ENCODE results near the gene ZNF606. TPM values are rescaled to one million over a fixed set of nuclear protein-coding genes. Genes with fewer than 3 reads are reported as not detected.

The ZNF606 gene
- total and polyA plus RNA-seq, 8 donors, result 1.2 to 35.2 (median 6.6) TPM

DNA sequence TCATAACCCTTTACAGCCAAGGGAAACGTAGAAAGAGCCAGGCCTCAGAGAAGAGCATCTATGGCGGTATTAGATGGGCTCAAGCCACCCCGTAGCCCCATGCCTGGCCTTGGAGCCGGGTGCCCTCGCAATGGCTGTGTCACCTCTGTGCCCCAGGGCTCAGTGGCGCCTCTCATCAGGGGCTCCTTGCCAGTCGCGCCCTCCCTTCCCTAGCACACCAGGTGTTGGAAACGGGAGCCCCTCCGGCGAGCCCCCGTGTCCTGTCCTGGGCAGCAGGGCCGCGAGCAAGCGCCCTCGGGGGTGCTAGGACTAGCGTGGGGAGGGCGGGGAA, 55.6 kb downstream of the ZNF606 start:
- intact Hi-C loops (cut with DNase I; ENCODE audit: low total_unique reads), result no loop called here
- 2 to 4% (median 3%) methylated on average over 17 to 18 of the region's 18 CpGs for WGBS, 5 donors
- DNase-seq, result no peak

DNA sequence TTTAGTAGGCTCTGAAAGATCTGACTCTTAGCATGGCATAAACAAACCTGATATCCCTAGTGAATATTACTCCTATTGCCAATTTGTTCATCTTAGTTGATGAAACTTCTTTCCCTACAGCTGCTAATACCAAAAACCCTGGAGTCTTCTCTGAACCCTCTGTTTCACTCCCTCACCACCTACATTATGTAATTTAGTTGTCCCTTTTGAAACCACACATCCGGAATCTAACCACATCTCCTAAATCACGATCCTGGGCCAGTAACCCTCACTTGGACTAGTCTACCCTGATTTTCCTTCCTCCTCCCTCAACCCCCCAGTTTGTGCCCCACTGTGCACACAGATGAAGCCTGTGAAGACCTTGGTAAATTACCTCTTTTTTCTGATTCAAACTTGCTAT, 56.3 kb downstream of the ZNF606 start:
- 56 to 82% (median 71%) methylated on average over 2 of the region's 2 CpGs for WGBS, 5 donors
- Histone ChIP-seq H3K27me3 (no peaks in the 10 kb centered on the region), H3K9me3 (peaks cover 28 to 80% (median 69%) of the 10 kb centered on the region in 4 donors), H3K36me3 (peaks cover 28 to 47% (median 36%) of the 10 kb centered on the region in 4 donors), H3K4me1 (peaks cover 0 to 25% (median 11%) of the 10 kb centered on the region in 4 donors), H3K27ac (no peak overlapping the region), H3K4me3 (peak overlapping the region in 3 of 4 donors; percentile 64 to 97 (median 94))
- no peak for TF ChIP-seq POLR2AphosphoS5 (IDR thresholded peaks at IDR 0.05)
- intact Hi-C loops (cut with DNase I; ENCODE audit: low total_unique reads), result no loop called here
- DNase-seq, result no peak

More for the DNA sequence above, 55.6 kb downstream of the ZNF606 start:
- peak overlapping the region; percentile 27 to 87 (median 81) for H3K27ac ChIP-seq
- H3K36me3 ChIP-seq, result peaks cover 21 to 40% (median 29%) of the 10 kb centered on the region in 4 donors
- TF ChIP-seq POLR2A (IDR thresholded peaks at IDR 0.05) (no peak), EP300 (IDR thresholded peaks at IDR 0.05) (no peak)
- H3K4me1 ChIP-seq, result peaks cover 0 to 25% (median 11%) of the 10 kb centered on the region in 4 donors
- peaks cover 21 to 80% (median 66%) of the 10 kb centered on the region in 4 donors for H3K9me3 ChIP-seq
- H3K27me3 ChIP-seq, result no peaks in the 10 kb centered on the region
- H3K4me3 ChIP-seq, result peak overlapping the region; percentile 64 to 97 (median 90)

DNA sequence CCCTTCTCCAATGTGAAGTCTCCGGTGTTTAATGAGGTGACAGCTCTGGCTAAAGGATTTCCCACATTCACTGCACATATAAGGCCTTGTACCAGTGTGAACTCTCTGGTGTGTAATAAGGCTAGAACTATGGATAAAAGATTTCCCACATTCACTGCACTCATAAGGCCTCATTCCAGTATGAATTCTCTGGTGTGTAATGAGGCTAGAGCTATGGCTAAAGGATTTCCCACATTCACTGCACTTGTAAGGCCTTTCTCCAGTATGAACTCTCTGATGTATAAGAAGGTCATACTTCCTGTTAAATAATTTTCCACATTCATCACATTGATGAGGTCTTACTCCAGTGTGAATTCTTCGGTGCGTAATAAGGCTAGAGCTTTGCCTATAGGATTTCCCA, 61.0 kb downstream of the ZNF606 start:
- no peaks in the 10 kb centered on the region for H3K27me3 ChIP-seq
- DNase-seq, result no peak
- no peak overlapping the region for H3K27ac ChIP-seq
- no peak overlapping the region for H3K4me3 ChIP-seq
- H3K9me3 ChIP-seq, result peaks cover 46 to 100% (median 86%) of the 10 kb centered on the region in 4 donors
- peaks cover 40 to 93% (median 62%) of the 10 kb centered on the region in 4 donors for H3K36me3 ChIP-seq
- 96 to 100% (median 99%) methylated on average over 3 of the region's 3 CpGs for WGBS, 5 donors
- peaks cover 0 to 10% (median 5%) of the 10 kb centered on the region in 4 donors for H3K4me1 ChIP-seq
- intact Hi-C loops (cut with DNase I; ENCODE audit: low total_unique reads), result no loop called here
- no peak for TF ChIP-seq EP300 (IDR thresholded peaks at IDR 0.05)
- no peak for TF ChIP-seq POLR2A (IDR thresholded peaks at IDR 0.05)
- TF ChIP-seq, protein P1, sequence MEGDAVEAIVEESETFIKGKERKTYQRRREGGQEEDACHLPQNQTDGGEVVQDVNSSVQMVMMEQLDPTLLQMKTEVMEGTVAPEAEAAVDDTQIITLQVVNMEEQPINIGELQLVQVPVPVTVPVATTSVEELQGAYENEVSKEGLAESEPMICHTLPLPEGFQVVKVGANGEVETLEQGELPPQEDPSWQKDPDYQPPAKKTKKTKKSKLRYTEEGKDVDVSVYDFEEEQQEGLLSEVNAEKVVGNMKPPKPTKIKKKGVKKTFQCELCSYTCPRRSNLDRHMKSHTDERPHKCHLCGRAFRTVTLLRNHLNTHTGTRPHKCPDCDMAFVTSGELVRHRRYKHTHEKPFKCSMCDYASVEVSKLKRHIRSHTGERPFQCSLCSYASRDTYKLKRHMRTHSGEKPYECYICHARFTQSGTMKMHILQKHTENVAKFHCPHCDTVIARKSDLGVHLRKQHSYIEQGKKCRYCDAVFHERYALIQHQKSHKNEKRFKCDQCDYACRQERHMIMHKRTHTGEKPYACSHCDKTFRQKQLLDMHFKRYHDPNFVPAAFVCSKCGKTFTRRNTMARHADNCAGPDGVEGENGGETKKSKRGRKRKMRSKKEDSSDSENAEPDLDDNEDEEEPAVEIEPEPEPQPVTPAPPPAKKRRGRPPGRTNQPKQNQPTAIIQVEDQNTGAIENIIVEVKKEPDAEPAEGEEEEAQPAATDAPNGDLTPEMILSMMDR (IDR thresholded peaks at IDR 0.05), result no peak
- TF ChIP-seq POLR2AphosphoS5 (IDR thresholded peaks at IDR 0.05), result no peak

DNA sequence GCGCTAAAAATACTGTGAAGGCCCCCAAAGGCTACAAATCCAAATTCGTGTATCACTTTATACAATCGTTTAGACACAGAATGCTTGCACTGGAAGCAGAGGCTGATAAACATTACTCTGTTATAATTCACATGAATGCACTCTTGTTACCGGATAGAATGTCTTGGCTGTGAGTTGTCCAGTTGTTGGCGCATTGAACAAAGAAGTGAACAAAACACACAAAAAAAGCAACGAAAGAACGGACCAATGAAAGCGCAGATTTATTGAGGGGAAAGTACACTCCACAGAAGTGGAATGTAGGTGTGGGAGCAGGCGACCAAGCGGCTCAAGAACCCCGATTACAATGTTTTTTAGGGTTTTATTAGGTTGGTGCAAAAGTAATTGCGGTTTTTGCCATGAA, 66.9 kb downstream of the ZNF606 start:
- intact Hi-C loops (cut with DNase I; ENCODE audit: low total_unique reads), result no loop called here
- H3K27ac ChIP-seq, result no peak overlapping the region

DNA sequence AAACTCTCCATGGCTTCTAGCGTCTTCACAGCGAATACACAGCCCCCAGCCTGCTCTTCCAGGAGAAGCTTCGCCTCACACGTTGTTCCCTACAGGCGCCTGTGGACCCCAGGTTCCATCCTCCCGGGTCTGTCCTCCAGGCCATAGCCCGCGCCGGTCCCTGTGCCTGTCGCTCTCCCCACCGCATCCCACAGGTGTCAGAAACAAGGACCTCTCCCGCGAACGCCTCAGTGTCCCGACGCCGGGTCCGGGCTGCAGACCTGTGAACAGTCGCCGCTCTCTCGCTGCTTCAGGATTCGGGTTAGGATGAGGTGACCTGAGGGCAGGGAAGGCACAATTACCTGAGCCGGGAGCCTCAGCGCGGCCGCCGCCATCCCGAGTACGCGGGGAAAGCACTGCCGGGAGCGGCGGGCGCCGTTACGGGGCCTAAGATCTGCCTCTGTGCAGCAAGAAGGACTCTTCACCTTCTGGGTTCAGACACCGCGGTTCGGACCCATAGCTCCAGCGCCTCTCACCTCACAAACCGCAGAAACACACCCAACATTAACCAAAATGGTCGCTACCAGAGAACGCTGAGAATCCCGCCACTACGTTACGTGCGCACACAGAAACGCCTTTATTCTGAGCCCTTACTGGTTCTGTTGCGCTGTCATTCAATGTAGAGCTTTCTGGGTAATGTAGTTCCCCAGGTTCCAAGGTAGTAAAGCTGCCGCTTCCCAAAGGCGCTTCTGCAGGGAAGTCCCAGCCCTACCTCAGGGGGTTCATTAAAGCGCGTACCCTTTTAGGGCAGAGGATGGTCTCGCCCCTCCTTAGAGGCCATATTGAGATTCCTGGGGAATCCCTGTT, 67.6 kb downstream of the ZNF606 start, which contains the start of gene ZNF418:
Gene ZNF418 (minus strand): TSS at position 583 of the 846 bp plus-strand sequence. CDS start 1,580 bp downstream, outside the sequence.
- Histone ChIP-seq H3K4me1 (peaks cover 0 to 9% (median 7%) of the 10 kb centered on the region in 4 donors), H3K36me3 (peaks cover 13 to 66% (median 27%) of the 10 kb centered on the region in 4 donors), H3K4me3 (peak within 1 kb of the TSS; percentile 50 to 82 (median 66)), H3K9me3 (peaks cover 45 to 100% (median 78%) of the 10 kb centered on the region in 4 donors), H3K27ac (peak within 1 kb of the TSS; percentile 52 to 82 (median 55)), H3K27me3 (no peaks in the 10 kb centered on the region)
- intact Hi-C loops (cut with DNase I; ENCODE audit: low total_unique reads), result no loop called here
- TF ChIP-seq, protein P1 (IDR thresholded peaks at IDR 0.05), result no peak
- TF ChIP-seq EP300 (IDR thresholded peaks at IDR 0.05), result no peak
- peak in 2 of 3 donors; percentile 41 to 56 for TF ChIP-seq POLR2AphosphoS5 (IDR thresholded peaks at IDR 0.05)
- no peak for TF ChIP-seq POLR2A (IDR thresholded peaks at IDR 0.05)
- DNase-seq, result peak; percentile 54 to 95
- WGBS, 5 donors, result 4 to 7% (median 7%) methylated on average over 36 to 54 of the region's 54 CpGs

More for the DNA sequence above, 66.9 kb downstream of the ZNF606 start:
- no peak for TF ChIP-seq EP300 (IDR thresholded peaks at IDR 0.05)
- TF ChIP-seq, protein P1 (IDR thresholded peaks at IDR 0.05), result no peak
- TF ChIP-seq POLR2A (IDR thresholded peaks at IDR 0.05), result no peak
- no peak for TF ChIP-seq POLR2AphosphoS5 (IDR thresholded peaks at IDR 0.05)
- WGBS, 5 donors, result 82 to 90% (median 87%) methylated on average over 12 of the region's 12 CpGs
- Histone ChIP-seq H3K4me1 (peaks cover 0 to 9% (median 7%) of the 10 kb centered on the region in 4 donors), H3K9me3 (peaks cover 45 to 100% (median 78%) of the 10 kb centered on the region in 4 donors), H3K4me3 (no peak overlapping the region), H3K36me3 (peaks cover 9 to 66% (median 29%) of the 10 kb centered on the region in 4 donors), H3K27me3 (no peaks in the 10 kb centered on the region)
- no peak for DNase-seq
